ENCODE results near the gene ATP9B. TPM values are rescaled to one million over a fixed set of nuclear protein-coding genes. Genes with fewer than 3 reads are reported as not detected.

Gene ATP9B
- polyA plus RNA-seq, 4 donors: 4.3 to 19.6 (median 12.2) TPM

Other genes with a start within 250 kb of the ATP9B start
- under 1 TPM in 2 of 4 donors, not detected in 2; under 0.01 to 0.01 TPM for gene SALL3, start 89.6 kb upstream of the ATP9B start, polyA plus RNA-seq

Measured in small intestine (tissue), 4 donors.